ENCODE data around the gene CHIT1.

Gene CHIT1

DNA sequence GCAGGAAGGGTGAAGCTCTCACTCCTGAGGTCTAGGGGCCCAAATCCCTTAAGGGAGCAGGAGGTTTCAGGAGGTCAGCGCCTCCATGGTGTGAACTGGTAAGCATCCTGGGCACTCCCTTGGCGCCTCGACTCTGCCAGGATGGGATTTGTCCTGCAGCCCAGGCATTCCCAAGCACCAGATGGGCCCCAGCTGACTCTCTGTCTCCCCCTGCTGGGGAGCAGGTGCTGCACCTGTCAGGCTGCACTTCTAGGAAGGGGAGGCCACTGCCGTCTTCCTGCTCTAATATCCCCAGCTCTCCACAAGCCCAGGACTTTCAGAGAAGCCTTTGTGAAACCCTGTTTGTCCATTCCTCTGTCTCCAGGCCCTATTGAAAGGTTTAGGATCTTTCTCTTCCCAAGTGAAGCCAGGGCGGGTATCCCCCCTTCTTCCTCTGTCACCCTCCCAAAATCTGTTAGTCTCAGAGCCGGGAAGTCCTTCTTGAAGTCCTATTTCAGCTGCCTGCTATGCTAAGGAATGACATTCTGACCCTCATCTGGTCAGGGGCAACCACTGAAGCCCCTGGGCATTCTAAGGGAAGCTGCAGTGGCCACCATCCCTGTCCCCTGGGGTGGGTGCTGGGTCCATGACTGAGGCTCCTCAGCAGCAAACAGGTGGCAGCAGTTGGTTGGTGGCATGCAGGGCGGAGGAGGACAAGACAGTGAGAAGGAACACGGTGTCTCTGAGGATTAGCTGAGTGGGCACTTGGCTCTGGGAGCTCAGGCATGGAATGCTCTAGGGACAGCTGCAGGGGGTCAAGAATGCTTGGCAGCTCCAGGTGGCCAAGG, 57.1 kb downstream of the CHIT1 start:
- peak; percentile 69 for DNase-seq

DNA sequence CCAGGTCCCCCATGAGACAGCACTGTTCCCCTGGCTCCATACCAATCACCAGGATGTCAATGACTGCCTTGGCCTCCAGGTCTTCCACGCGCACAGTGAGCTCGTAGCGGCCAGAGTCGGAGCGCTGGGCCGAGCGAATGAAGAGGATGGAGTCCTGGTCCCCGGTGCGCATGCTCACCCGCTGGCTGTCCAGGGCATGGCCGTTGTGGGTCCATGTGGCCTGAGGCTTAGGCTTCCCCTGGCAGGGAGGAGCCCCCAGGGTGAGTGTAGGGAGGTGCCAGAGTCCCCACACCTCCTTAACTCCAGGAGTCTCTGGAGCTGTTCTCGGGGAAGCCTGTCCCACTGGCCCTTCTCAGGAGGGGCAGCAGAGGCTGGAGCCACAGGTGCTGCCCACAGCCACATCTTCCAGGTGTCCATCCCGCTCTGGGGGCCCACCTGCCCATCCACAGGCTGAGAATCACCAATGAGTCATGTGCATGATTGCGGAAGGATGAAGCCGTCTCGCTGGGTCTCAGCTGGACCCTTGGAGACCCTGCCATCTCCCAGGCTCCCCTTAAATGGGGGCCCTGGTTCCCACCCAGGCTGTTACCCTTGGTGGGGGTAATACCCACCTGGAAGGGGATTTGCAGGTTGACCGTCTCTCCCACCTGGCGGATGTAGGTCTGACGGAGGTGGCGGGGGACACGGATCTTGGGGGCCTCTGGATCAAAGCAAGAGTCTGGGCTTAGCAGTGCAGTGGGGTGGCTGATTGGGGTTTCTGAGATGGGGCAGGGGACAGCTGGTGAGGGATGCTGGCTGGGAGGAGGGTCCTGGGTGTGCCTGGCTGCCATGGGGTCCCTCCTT, 57.9 kb downstream of the CHIT1 start:
- DNase-seq, result no peak

DNA sequence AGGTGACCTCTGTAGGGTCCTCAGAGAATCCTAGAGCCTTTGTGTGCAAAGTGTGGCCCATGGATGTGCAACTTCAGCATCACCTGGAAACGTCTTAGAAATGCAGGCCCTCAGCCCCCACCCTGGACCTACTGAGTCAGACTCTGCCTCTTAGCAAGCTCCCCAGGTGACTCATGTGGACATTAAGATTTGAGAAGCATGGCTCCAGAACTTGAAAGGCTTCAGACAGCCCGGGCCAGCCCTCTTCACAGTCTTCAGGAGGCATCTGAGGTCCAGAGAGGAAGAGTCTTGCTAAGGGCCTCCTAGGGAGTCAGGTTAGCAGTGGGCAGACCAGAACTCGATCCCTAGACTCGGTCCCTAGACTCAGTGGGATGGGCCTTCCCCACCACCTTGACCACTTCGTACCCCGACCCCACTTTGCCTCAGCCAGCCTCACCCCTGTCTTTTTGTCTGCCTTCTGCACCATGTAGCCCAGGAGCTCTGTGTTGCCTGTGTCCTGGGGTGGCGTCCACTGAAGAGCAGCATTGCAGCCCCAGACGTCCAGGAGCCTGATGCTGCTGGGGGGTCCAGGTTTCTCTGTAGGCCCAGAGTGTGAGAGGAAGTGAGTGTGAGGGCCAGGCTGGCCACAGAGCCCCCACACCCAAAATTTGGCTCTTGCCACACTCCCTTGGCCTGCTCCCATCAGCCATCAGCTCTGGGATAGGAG, 58.7 kb downstream of the CHIT1 start:
- DNase-seq, result no peak

DNA sequence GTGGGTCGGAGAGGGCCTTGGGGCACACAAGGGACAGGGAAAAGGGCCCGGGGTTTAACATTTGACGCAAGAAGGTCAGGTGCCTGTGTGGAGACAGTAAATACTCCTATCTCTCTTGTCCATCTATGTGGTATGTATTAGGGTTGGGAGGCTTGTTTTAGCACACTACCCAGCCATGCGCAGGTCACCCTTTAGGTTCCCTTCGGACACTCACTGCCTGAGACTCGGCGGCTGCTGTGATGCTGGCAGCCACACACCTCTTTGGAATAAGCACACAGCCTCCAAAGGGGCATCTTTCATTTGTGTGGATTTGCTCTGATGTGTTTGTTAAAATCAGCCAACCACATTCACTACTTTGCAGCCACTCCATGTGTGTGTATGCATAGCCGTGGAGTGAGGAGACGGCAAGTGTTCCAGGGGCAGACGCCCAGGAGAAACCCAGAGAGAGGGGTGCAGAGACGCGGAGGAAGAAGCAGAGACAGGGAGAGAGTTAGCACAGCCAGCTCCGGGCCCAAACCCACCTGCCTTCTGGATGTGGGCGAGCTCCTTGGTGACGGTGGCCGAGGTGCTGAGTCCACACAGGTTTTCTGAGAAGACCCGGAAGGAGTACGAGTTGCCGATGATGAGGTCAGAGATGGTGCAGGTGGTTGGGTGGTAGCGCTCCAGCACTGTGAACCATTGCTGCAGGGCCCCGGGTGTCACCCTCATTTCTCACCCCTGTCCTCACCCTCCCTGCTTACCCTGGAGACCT, 59.5 kb downstream of the CHIT1 start:
- no peak for DNase-seq

DNA sequence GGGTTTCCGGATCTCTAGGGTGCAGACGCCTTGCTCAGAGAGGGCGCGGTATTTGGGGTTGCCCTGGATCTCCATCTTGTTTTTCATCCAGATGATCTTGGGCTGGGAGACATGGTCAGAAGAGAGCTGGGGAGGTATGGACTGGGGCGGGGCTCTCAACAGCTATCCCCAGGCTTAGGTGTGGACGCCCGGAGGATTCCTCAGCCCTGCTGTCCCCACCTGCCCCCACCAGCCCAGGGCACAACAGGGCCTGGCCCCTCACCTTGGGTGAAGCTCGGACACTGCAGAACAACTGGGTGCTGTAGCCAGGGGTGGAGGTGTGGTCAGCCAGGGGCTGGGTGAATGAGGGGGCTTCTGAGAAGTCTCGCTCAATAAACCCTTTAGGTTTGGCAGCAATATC, 60.5 kb downstream of the CHIT1 start:
- DNase-seq, result no peak

DNA sequence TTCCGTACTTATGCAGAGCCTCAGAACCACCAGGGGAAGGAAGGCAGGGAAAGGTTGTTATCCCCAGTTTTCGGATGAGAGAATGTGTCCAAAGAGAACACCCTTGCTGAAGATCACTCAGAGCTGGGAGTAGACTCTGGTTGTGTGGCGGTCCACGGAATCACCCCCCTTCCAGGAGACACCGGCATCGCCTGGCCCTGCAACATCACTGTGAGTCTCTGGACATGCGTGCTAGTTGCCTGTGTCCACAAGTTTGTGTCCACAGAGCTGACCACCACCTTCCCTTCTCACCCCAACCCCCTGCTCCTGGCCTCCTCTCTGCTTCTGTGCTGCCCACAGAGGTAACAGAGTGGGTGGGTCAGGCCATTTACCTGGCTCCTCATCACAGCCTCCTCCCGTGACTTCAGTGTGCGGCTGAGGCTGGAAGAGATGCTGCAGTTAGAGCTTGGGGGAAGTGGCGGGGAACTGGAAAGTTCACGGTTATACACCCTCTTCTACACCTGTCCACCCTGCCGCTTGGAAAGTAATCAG, 61.2 kb downstream of the CHIT1 start:
- DNase-seq, result no peak

DNA sequence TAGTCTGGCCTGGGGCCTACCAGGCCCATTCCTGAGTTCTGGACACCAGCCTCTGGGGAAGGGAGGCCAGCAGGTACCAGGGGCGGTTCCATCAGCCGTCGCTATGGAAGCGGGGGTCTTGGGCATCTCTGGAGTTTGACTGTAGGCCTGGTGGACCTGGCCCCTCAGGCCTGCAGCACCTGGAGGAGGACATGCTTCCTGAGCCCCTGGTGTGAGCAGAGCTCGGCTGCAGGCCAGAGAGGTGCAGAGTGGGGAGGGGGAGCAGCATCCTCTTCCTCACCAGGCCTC, 61.6 kb downstream of the CHIT1 start:
- no peak for DNase-seq

DNA sequence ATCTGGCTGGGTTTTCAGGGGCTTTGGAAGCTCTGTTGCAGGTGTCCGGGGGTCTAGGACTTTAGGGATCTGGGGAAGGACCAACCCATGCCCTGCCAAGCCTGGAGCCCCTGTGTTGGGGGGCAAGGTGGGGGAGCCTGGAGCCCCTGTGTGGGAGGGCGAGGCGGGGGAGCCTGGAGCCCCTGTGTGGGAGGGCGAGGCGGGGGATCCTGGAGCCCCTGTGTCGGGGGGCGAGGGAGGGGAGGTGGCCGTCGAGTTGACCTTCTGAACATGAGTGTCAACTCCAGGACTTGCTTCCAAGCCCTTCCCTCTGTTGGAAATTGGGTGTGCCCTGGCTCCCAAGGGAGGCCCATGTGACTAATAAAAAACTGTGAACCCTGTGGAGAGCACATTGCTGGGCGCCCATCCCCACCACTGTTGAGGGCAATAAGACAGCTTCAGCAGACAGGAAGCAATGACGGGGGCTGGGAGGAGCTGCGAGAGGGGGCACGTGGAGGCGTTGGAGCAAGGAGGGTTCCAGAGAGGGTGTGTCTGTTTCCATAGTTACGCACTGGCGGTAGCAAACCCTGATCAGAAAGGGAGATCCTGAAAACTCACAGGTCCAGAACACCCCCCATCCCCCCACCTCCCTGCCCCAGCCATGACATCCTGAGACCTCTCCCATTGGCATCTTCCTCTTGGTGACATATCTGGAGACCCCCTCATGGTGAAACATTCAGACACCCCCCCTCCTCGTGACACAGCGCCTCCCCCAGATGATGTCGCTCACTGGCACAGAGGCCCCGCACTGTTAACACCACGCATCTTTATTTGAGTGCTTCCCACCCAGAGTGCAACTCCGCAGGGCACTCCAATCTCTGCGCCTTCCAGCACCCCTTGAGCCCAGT, 62.2 kb downstream of the CHIT1 start:
- DNase-seq, result no peak

DNA sequence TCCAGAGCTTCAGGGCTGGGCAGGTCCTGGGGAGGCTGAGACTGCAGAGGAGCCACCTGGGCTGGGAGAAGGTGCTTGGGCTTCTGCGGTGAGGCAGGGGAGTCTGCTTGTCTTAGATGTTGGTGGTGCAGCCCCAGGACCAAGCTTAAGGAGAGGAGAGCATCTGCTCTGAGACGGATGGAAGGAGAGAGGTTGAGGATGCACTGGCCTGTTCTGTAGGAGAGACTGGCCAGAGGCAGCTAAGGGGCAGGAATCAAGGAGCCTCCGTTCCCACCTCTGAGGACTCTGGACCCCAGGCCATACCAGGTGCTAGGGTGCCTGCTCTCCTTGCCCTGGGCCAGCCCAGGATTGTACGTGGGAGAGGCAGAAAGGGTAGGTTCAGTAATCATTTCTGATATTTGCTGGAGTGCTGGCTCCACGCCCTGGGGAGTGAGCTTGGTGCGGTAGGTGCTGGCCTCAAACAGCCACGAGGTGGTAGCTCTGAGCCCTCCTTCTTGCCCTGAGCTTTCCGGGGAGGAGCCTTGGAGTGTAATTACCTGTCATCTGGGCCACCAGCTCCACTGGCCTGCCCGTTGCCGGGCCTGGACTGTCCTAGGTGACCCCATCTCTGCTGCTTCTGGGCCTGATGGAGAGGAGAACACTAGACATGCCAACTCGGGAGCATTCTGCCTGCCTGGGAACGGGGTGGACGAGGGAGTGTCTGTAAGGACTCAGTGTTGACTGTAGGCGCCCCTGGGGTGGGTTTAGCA, 63.1 kb downstream of the CHIT1 start:
- no peak for DNase-seq

Measured in NCI-H1436 (cell line).